Epithelial cell of proximal tubule (primary cell): Measurements from ENCODE around the gene PAPOLA. TPM values are rescaled to one million over a fixed set of nuclear protein-coding genes. Genes with fewer than 3 reads are reported as not detected.

Experiments used
- DNase-seq: peaks from one replicate; pipeline ENCODE4 v3.0.0-alpha.2; 2011; ENCODE audit warnings: low read depth
- H3K4me3 ChIP-seq: 2 replicates; pipeline ENCODE4 v1.5.1; 2011; ENCODE audit warnings: low read depth, mild to moderate bottlenecking, low read length
- CTCF ChIP-seq: conservative IDR thresholded peaks from 2 replicates; pipeline ENCODE4 v1.5.1; 2012; ENCODE audit warnings: low read depth, mild to moderate bottlenecking, low read length
- total RNA-seq: library from RNA; depleted of rRNA; stranded (reverse); fragments of >200 nt; gene quantifications from 2 replicates; pipeline ENCODE4 v1.2.3, GENCODE V29; 2015

The PAPOLA gene
- total RNA-seq, 1 donor from 2014 or later: 57.7 TPM

- DNase-seq: no peak
- no peak overlapping the region for H3K4me3 ChIP-seq
- no peak for TF ChIP-seq CTCF
Observed at GRCh38 chr14:96573473-96574100, 71.4 kb downstream of the PAPOLA start.

- H3K4me3 ChIP-seq: no peak overlapping the region
- no peak for DNase-seq
- TF ChIP-seq CTCF: no peak
Observed at GRCh38 chr14:96574171-96574632, 72.0 kb downstream of the PAPOLA start.

- no peak for DNase-seq
- no peak for TF ChIP-seq CTCF
- no peak overlapping the region for H3K4me3 ChIP-seq
Observed at GRCh38 chr14:96574633-96575632, 72.8 kb downstream of the PAPOLA start.

- no peak for DNase-seq
- H3K4me3 ChIP-seq: no peak overlapping the region
- no peak for TF ChIP-seq CTCF
Observed at GRCh38 chr14:96576359-96576758, 74.2 kb downstream of the PAPOLA start.

- no peak overlapping the region for H3K4me3 ChIP-seq
- no peak for TF ChIP-seq CTCF
- no peak for DNase-seq
Observed at GRCh38 chr14:96576937-96577336, 74.8 kb downstream of the PAPOLA start.

- no peak overlapping the region for H3K4me3 ChIP-seq
- no peak for DNase-seq
- TF ChIP-seq CTCF: no peak
Observed at GRCh38 chr14:96578619-96579018, 76.4 kb downstream of the PAPOLA start.
